IMR-90 (cell line): ENCODE results near the gene PSAP. TPM values are rescaled to one million over a fixed set of nuclear protein-coding genes. Genes with fewer than 3 reads are reported as not detected.

Source experiments
- ATAC-seq: fragments of 200-7000 bp; cut with Tn5 transposase; 2 replicates; pipeline ENCODE4 v1.9.1; 2020; ENCODE audit warnings: low read depth, mild to moderate bottlenecking, moderate library complexity
- BruUV-seq: library from RNA; stranded (reverse); fragments of 400-500 nt; replicated peaks from 2 replicates; lab custom pipeline; 2021; lab: Mats Ljungman, UMichigan
- CTCF ChIA-PET: fragments of 300-600 bp; formaldehyde crosslinking; extraction: SDS; loops from one replicate; lab custom pipeline; 2021; ENCODE audit warnings: antibody characterized with exemption; lab: Yijun Ruan, JAX
- POLR2A ChIA-PET: fragments of 300-600 bp; sonication (Branson Sonifier 250); formaldehyde crosslinking; loops from one replicate; lab custom pipeline; 2022; ENCODE audit warnings: antibody characterized with exemption; ENCODE audit not compliant: unreplicated experiment; lab: Charles Lee
- DNase-seq: peaks from one replicate; pipeline ENCODE4 v3.0.0; 2013
- H2AFZ ChIP-seq: replicated peaks from 2 replicates; pipeline ENCODE3; 2013; ENCODE audit warnings: low read length, mild to moderate bottlenecking; ENCODE audit not compliant: poor library complexity
- H2AK5ac ChIP-seq: 2 replicates; pipeline ENCODE4 v1.6.1; 2013; ENCODE audit warnings: low read depth, low read length, inconsistent platforms
- H2AK9ac ChIP-seq: replicated peaks from 2 replicates; pipeline ENCODE3; 2013; ENCODE audit warnings: mild to moderate bottlenecking, low read depth, low read length, moderate library complexity; ENCODE audit not compliant: poor library complexity
- H2BK120ac ChIP-seq: 2 replicates; pipeline ENCODE4 v1.6.1; 2013; ENCODE audit warnings: low read depth, low read length, inconsistent platforms
- H2BK15ac ChIP-seq: 3 replicates; pipeline ENCODE4 v1.6.1; 2013; ENCODE audit warnings: low read depth, low read length, inconsistent platforms
- H2BK20ac ChIP-seq: 2 replicates; pipeline ENCODE4 v1.6.1; 2013; ENCODE audit warnings: low read depth, mild to moderate bottlenecking, inconsistent platforms, low read length, moderate library complexity
- H2BK5ac ChIP-seq: 2 replicates; pipeline ENCODE4 v1.6.1; 2013; ENCODE audit warnings: mild to moderate bottlenecking, low read depth, low read length, inconsistent platforms; ENCODE audit not compliant: poor library complexity, severe bottlenecking
- H3K14ac ChIP-seq: replicated peaks from 2 replicates; pipeline ENCODE4 v1.6.1; 2013; ENCODE audit warnings: low read depth, low read length, inconsistent platforms
- H3K18ac ChIP-seq: 2 replicates; pipeline ENCODE4 v1.6.1; 2013; ENCODE audit warnings: low read depth, low read length, control low read depth
- H3K23ac ChIP-seq: 2 replicates; pipeline ENCODE4 v1.6.1; 2013; ENCODE audit warnings: low read depth, low read length, inconsistent platforms
- H3K27ac ChIP-seq: 2 replicates; pipeline ENCODE4 v1.5.1; 2013; ENCODE audit warnings: mild to moderate bottlenecking, control low read depth, low read length; ENCODE audit not compliant: insufficient read depth
- H3K27me3 ChIP-seq: 2 replicates; pipeline ENCODE4 v1.6.1; 2013; ENCODE audit warnings: low read length; ENCODE audit not compliant: control insufficient read depth, insufficient read depth
- H3K36me3 ChIP-seq: 2 replicates; pipeline ENCODE4 v1.6.1; 2013; ENCODE audit warnings: low read length, mixed read lengths; ENCODE audit not compliant: control insufficient read depth, insufficient read depth
- H3K4ac ChIP-seq: 2 replicates; pipeline ENCODE4 v1.6.1; 2013; ENCODE audit warnings: low read depth, low read length, inconsistent platforms
- H3K4me1 ChIP-seq: 2 replicates; pipeline ENCODE4 v1.6.1; 2013; ENCODE audit warnings: low read length, mixed read lengths; ENCODE audit not compliant: control insufficient read depth, insufficient read depth
- H3K4me2 ChIP-seq: 2 replicates; pipeline ENCODE4 v1.6.1; 2013; ENCODE audit warnings: low read depth, mild to moderate bottlenecking, control low read depth, low read length, moderate library complexity
- H3K4me3 ChIP-seq: 2 replicates; pipeline ENCODE4 v1.5.1; 2013; ENCODE audit warnings: low read depth, mild to moderate bottlenecking, control low read depth, low read length, moderate library complexity; ENCODE audit not compliant: insufficient read depth
- H3K56ac ChIP-seq: 2 replicates; pipeline ENCODE4 v1.6.1; 2013; ENCODE audit warnings: low read length, inconsistent platforms; ENCODE audit not compliant: insufficient read depth; ENCODE audit errors: extremely low read depth
- H3K79me1 ChIP-seq, 2 experiments: 2 replicates each; pipeline ENCODE4 v1.6.1; 2013; ENCODE audit warnings: low read length in 2 of 2, inconsistent platforms in 1 of 2, low read depth in 1 of 2
- H3K9ac ChIP-seq: 2 replicates; pipeline ENCODE4 v1.6.1; 2013; ENCODE audit warnings: low read depth, low read length, control low read depth
- H3K9me1 ChIP-seq: 2 replicates; pipeline ENCODE4 v1.6.1; 2013; ENCODE audit warnings: low read length, inconsistent platforms; ENCODE audit not compliant: insufficient read depth
- H3K9me3 ChIP-seq: 2 replicates; pipeline ENCODE4 v1.6.1; 2013; ENCODE audit warnings: low read length; ENCODE audit not compliant: control insufficient read depth, insufficient read depth
- H4K20me1 ChIP-seq: 2 replicates; pipeline ENCODE4 v1.6.1; 2013; ENCODE audit warnings: low read length, inconsistent platforms; ENCODE audit not compliant: insufficient read depth
- H4K5ac ChIP-seq: 2 replicates; pipeline ENCODE4 v1.6.1; 2013; ENCODE audit warnings: mild to moderate bottlenecking, low read depth, low read length, control low read depth
- H4K8ac ChIP-seq, 2 experiments: 2 replicates each; pipeline ENCODE4 v1.6.1; 2013; ENCODE audit warnings: low read depth in 2 of 2, low read length in 2 of 2, control low read depth in 1 of 2, inconsistent platforms in 1 of 2
- H4K91ac ChIP-seq: 2 replicates; pipeline ENCODE4 v1.6.1; 2013; ENCODE audit warnings: low read depth, low read length, inconsistent platforms; ENCODE audit not compliant: insufficient read depth
- FOS ChIP-seq: fragments of 150-350 bp; IDR thresholded peaks from 2 replicates; pipeline ENCODE4 v1.6.1; 2016; ENCODE audit warnings: low read depth, low read length
- MAZ ChIP-seq: IDR thresholded peaks from 2 replicates; pipeline ENCODE4 v1.6.1; 2012; ENCODE audit warnings: low read depth, mild to moderate bottlenecking, low read length, improper control_type of control experiment, moderate library complexity, borderline replicate concordance
- POLR2A ChIP-seq: IDR thresholded peaks from 2 replicates; pipeline ENCODE4 v1.6.1; 2012; ENCODE audit warnings: mild to moderate bottlenecking, low read depth, low read length
- RCOR1 ChIP-seq: IDR thresholded peaks from 2 replicates; pipeline ENCODE4 v1.6.1; 2012; ENCODE audit warnings: mild to moderate bottlenecking, low read length, improper control_type of control experiment; ENCODE audit not compliant: insufficient replicate concordance
- SMC3 ChIP-seq: fragments of 150-350 bp; IDR thresholded peaks from 2 replicates; pipeline ENCODE4 v1.6.1; 2016; ENCODE audit warnings: low read depth, mild to moderate bottlenecking, antibody characterized with exemption, low read length, moderate library complexity
- WGBS, 2 experiments: methylation state at CpG; one replicate each; pipeline versions ENCODE4 v1.1.5 to v1.1.7; 2013; ENCODE audit warnings: missing lambda C conversion rate in 2 of 2; ENCODE audit not compliant: insufficient read length in 1 of 2; ENCODE audit errors: extremely low coverage in 2 of 2; 5-methylcytosine and 5-hydroxymethylcytosine counted together
- dilution Hi-C: fragments of 300-500 bp; cut with HindIII; formaldehyde crosslinking; loops from one replicate; pipeline ENCODE4 v1.14.3; 2018; ENCODE audit warnings: low sequenced_read_pairs; ENCODE audit not compliant: unreplicated experiment
- in situ Hi-C: fragments of 300-500 bp; cut with MboI; formaldehyde crosslinking; loops from 3 replicates; pipeline ENCODE4 v1.14.3; 2019; ENCODE audit warnings: low sequenced_read_pairs, inconsistent platforms, mixed read lengths
- intact Hi-C: fragments of 100-400 bp; cut with micrococcal nuclease; formaldehyde crosslinking; loops from 2 replicates; pipeline ENCODE4 v1.10.0; 2022
- polyA plus RNA-seq, 3 experiments: library from polyadenylated mRNA; depleted of rRNA; stranded (reverse); fragments of >200 nt; gene quantifications; 2 replicates each; pipeline ENCODE4 v1.2.3, GENCODE V29; 2012; ENCODE audit warnings: low replicate concordance in 1 of 3
- total RNA-seq: library from RNA; depleted of rRNA; stranded (reverse); fragments of >200 nt; gene quantifications from 2 replicates; pipeline ENCODE4 v1.2.3, GENCODE V29; 2012
- TF ChIP-seq, protein P1 (sequence below): conservative IDR thresholded peaks from 2 replicates; pipeline ENCODE4 v1.5.1; 2012; ENCODE audit warnings: mild to moderate bottlenecking, low read depth, low read length, improper control_type of control experiment
- TF ChIP-seq, protein P2 (sequence below): fragments of 150-350 bp; IDR thresholded peaks from 2 replicates; pipeline ENCODE4 v1.6.1; 2016; ENCODE audit warnings: low read depth, mild to moderate bottlenecking, low read length, moderate library complexity, borderline replicate concordance

The PSAP gene
- total and polyA plus RNA-seq, 2 of the 4 experiments (the other 2 are of a cell fraction) = 216 to 876 TPM

DNA sequence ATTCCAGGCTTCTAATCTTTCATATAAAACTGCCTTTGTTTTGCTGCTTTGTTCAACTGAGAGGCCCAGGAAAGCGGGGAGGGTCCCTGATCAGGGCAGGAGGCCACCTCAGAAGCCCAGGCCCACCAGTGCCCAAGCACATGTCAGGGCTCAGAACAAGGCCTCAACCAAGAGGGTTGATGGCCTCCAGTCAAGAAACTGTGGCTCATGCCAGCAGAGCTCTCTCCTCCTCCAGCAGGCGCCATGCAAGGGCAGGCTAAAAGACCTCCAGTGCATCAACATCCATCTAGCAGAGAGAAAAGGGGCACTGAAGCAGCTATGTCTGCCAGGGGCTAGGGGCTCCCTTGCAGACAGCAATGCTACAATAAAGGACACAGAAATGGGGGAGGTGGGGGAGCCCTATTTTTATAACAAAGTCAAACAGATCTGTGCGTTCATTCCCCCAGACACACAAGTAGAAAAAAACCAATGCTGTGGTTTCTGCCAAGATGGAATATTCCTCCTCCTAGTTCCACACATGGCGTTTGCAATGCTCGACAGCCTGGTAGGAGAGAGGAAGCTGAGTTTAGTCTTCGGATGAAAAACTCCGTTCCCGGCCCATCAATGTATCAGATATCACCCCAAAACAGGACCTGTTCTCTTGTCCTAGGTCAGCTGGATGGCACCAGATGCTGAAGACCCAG lies 34.0 kb downstream of the PSAP start:
- Histone ChIP-seq H4K5ac (no peak overlapping the region), H2BK15ac (no peak overlapping the region), H3K4me3 (no peak overlapping the region), H3K9me1 (no peaks in the 10 kb centered on the region), H3K27me3 (no peaks in the 10 kb centered on the region), H3K56ac (no peak overlapping the region), H3K27ac (no peak overlapping the region), H3K79me1 (peaks cover 0 to 6% of the 10 kb centered on the region in 2 experiments; a peak in 2 of 4 replicates), H3K4me1 (no peaks in the 10 kb centered on the region), H3K9ac (no peak overlapping the region), H3K4ac (no peak overlapping the region), H2AK9ac (no peak overlapping the region), H3K14ac (no peak overlapping the region), H3K36me3 (peaks cover 64% of the 10 kb centered on the region), H2BK20ac (no peak overlapping the region), H3K4me2 (no peak overlapping the region), H4K20me1 (peaks cover 22% of the 10 kb centered on the region), H2AK5ac (no peak overlapping the region), H2AFZ (no peak overlapping the region), H3K18ac (no peak overlapping the region), H2BK5ac (no peak overlapping the region), H3K23ac (no peak overlapping the region), H4K91ac (no peak overlapping the region), H4K8ac (no peak overlapping the region), H3K9me3 (no peaks in the 10 kb centered on the region), H2BK120ac (no peak overlapping the region)
- TSS peak; percentile 99 for BruUV-seq
- POLR2A ChIA-PET = no interaction called here
- ATAC-seq (no peak), DNase-seq (no peak)
- dilution Hi-C loops = no loop called here
- CTCF ChIA-PET = no interaction called here
- no peak for TF ChIP-seq RCOR1
- TF ChIP-seq, protein P1, sequence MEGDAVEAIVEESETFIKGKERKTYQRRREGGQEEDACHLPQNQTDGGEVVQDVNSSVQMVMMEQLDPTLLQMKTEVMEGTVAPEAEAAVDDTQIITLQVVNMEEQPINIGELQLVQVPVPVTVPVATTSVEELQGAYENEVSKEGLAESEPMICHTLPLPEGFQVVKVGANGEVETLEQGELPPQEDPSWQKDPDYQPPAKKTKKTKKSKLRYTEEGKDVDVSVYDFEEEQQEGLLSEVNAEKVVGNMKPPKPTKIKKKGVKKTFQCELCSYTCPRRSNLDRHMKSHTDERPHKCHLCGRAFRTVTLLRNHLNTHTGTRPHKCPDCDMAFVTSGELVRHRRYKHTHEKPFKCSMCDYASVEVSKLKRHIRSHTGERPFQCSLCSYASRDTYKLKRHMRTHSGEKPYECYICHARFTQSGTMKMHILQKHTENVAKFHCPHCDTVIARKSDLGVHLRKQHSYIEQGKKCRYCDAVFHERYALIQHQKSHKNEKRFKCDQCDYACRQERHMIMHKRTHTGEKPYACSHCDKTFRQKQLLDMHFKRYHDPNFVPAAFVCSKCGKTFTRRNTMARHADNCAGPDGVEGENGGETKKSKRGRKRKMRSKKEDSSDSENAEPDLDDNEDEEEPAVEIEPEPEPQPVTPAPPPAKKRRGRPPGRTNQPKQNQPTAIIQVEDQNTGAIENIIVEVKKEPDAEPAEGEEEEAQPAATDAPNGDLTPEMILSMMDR = no peak
- no peak for TF ChIP-seq MAZ
- no peak for TF ChIP-seq FOS
- no peak for TF ChIP-seq SMC3
- TF ChIP-seq, protein P2, sequence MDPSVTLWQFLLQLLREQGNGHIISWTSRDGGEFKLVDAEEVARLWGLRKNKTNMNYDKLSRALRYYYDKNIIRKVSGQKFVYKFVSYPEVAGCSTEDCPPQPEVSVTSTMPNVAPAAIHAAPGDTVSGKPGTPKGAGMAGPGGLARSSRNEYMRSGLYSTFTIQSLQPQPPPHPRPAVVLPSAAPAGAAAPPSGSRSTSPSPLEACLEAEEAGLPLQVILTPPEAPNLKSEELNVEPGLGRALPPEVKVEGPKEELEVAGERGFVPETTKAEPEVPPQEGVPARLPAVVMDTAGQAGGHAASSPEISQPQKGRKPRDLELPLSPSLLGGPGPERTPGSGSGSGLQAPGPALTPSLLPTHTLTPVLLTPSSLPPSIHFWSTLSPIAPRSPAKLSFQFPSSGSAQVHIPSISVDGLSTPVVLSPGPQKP = no peak
- TF ChIP-seq POLR2A = no peak
- in situ Hi-C loops = loop anchor here (10.0 kb wide), 2 partner anchors 432 to 502 kb away; partner anchors contain the start of gene SLC29A3
- WGBS, 2 experiments = 100% methylated on average over 1 of the region's 8 CpGs; no CpG with 5 or more reads in 1 of the 2 experiments
- intact Hi-C loops = no loop called here
